GM21825 (cell line): ENCODE data around the gene FAM89B.
A peak's percentile ranks its signal among the peaks of the same experiment; 100 is the strongest.

ENCODE experiments used
- ATAC-seq: cut with Tn5 transposase; IDR thresholded peaks from one replicate; pipeline ENCODE4 v1.9.1; 2021; ENCODE audit warnings: mild to moderate bottlenecking, moderate library complexity; ENCODE audit not compliant: unreplicated experiment

The FAM89B gene

DNA sequence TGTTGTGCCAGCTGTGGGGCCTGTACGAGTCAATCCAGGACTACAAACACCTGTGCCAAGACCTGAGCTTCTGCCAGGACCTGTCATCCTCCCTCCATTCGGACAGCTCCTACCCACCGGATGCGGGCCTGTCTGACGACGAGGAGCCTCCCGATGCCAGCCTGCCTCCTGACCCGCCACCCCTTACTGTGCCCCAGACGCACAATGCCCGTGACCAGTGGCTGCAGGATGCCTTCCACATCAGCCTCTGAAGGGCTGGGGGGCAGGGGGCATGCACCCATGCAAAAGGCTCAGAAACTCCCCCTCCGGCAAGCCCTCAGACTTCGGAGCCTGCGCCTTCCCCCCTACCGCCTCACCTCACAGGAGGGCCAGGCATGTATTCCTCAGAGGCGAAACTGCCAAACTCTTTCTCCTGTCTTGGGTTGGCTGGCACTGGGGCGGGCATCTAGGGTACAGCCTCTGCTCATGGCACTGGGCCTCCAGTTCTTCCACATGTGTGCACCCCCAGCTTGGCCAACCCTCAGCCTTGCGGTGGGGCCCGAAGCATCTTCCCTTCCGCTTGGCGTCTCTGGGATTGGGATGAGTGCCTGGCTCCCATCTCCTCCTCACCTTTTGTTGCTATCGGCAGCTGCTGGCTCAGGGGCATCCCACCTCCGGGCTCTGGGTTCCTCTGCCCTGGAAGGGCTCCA lies 1.2 kb downstream of the FAM89B start:
- no peak for ATAC-seq

DNA sequence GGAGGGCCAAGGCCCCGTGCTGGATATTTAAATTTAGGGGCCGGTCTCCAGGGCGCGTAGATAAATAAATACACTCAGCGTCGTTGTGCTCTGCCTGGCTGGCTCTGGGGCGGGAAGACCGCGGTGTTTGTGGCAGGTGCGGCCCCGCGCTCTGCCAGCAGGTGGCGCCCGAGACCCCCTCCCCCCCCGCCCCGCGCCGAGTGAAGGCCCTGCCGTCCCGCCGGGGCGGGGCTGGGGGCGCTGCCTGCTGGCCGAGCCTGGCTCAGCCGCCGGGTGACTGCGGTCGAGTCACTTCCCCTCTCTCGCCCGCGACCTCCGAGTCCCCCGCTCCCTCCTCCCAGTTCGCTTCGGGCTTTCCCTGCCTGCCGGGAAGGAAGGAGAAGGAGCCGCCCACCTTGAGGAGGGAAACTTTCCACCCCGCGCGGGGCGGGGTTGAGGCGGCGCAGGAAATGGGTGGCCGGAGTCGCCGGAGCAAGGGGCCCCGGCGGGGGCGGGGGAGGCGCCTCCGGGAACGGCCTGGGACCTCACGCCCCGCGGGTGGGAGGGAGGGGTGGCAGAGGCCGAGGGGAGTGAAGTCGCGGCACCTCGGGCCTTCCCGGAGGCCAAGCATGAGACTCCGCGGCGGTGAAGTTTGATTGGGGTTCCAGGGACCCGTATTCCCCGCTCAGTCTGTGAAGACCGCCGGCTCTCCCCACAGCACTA lies 1.9 kb downstream of the FAM89B start:
- peak; percentile 31 for ATAC-seq

DNA sequence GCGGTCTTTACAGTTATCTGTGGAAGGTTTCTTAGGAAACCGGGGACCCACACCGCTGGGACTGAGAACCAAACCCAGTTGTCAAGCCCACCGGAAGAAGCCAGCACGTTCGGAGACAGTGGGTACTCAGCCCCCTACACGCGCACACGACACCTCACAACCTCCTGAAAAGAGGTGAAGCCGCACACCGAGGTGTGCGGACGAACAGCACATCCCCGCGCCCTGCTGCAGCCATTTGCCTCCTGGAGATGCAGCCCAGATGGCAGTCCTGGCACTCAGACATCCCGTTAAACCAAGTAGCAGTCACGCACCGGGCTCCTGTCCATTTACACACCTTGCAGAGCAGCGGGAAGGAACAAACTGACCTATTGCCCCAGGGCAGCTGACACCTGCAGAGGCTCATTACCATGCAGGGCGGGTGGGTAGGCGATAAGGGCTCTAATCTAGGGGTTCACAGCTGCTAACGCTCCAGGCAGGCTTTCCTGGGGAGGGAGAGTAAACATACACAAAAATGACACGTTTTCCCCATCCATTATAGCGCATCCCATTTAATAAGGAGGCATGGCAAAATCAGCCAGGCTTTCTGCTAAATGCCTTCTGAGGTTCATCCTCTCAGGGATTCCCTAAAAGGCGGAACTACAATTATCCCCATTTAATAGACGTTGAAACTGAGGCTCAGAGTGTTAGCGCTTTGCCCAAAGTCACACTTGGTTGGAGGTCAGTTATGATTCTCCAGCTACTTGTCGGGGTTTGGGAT lies 2.7 kb downstream of the FAM89B start:
- no peak for ATAC-seq

- no peak for ATAC-seq
Observed at GRCh38 chr11:65575568-65576231, 3.4 kb downstream of the FAM89B start, which contains the start of gene EHBP1L1. Gene EHBP1L1 (plus strand): TSS chr11:65576053. CDS start chr11:65576303, 250 bp downstream.

- no peak for ATAC-seq
Observed at GRCh38 chr11:65576232-65576866, 4.0 kb downstream of the FAM89B start.

DNA sequence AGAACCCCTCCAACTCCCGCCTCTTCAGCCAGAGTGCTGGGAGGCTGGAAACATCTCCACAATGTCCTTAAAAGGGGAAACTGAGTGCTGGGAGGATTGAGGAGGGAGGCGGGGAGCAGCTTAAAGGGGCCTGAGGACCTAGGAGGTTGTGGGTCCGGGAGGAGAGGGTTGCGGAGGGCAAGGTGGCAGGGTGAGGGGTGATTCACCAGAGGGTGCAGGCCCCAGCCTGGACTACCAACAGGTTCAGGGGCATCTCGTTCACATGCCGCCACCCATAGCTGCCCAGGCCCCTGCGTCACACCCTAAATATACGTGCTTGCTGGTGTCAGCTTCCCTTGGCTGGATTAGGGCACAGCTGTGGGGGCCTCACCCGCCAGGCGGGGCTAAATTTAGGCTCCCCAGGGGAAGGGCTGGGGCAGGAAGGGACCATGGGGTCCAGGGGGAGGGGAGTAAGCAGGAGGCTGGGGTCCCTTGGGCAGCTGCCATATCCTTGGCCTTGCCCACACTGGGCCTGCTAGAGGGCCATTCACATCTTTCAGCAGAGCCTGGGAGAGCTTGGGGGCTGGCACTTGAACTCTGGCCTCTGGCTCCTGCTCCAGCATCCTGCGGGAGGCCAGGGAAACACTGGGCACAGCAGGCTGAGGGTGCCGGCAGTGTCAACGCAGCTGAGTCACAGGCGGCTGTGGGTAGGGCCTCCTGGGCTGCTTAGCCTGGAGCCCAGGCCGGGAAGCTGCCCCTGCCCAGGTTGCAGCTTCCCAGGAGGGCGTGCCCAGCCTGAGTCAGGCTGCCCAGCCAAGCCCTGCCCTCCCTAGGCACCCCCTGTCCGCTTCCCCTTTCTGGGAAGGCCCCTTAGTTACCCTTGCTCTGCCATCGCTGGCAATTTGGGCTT lies 4.8 kb downstream of the FAM89B start:
- no peak for ATAC-seq

GRCh38 chr11:65577756-65578109 lies 5.4 kb downstream of the FAM89B start:
- no peak for ATAC-seq

DNA sequence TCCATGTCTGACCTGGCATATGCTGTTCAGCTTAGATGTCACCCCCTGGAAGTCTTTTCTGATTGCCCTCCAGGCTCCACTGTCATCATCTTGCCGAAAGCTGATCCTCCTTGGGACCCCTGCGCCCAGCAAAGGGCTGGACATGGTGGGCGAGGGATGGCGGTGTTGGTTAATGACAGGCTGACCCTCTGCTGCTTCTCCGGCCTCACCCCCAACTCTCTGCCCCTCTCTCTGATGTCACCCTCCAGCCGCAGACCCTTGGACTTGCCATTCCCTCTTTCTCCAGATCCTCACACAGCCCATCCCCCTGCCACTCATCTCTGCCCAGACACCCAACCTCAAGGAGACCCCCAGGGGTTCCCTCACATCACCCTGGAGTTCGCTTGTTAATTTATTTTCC lies 5.8 kb downstream of the FAM89B start:
- ATAC-seq: no peak

- no peak for ATAC-seq
Observed at GRCh38 chr11:65578667-65579066, 6.3 kb downstream of the FAM89B start.

DNA sequence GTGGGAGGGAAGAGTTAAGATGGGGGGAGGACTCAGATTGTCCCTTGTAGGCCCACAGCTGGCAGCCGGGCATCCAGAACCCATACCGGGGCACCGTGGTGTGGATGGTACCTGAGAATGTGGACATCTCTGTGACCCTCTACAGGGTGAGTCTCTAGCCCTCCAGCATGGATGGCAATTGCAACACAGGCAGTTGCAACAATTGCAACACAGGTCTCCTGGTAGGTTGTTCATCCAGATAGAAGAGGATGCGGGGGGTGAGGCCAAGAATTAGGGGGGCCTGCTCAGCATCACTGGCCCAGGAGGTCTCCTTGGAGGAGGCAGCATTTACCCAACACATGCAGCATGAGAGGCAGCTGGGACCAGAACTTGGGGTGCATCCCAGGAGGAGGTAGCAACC lies 7.0 kb downstream of the FAM89B start:
- no peak for ATAC-seq

- no peak for ATAC-seq
Observed at GRCh38 chr11:65580031-65580692, 7.8 kb downstream of the FAM89B start.

GRCh38 chr11:65580756-65581155 lies 8.4 kb downstream of the FAM89B start:
- no peak for ATAC-seq

DNA sequence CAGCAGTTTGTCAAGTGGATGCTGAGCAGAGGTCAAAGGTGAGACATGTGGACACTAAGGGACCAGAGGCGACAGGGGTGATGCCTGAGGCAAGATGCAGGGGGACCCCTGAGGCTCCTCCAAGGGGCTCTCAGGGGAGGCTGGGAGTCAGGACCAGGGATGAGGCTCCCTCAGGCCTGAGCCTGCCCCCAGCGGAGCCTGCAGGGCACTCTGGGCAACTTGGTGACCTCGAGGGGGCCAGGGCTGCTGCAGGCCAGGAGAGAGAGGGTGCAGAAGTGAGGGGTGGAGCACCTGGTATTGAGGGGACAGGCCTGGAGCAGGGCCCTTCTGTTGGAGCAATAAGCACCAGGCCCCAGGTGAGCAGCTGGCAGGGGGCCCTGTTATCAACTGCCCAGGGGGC lies 9.6 kb downstream of the FAM89B start:
- ATAC-seq: no peak

- no peak for ATAC-seq
Observed at GRCh38 chr11:65583589-65583988, 11.3 kb downstream of the FAM89B start.

DNA sequence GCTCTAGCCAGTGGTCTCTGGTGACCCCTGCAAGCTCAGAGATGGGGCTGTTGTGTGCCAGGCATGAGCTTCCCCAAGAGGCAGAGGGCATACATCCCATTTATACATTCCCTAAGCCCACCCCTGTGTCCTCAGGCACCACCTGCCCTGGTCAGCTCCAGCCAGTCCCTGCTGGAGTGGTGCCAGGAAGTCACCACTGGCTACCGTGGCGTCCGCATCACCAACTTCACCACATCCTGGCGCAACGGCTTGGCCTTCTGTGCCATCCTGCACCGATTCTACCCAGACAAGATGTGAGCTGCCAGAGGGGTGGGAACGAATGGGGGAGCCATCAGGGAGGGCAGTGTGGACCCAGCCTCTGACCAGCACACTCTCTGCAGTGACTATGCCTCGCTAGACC lies 11.8 kb downstream of the FAM89B start:
- no peak for ATAC-seq

- ATAC-seq: no peak
Observed at GRCh38 chr11:65584723-65585171, 12.4 kb downstream of the FAM89B start.

DNA sequence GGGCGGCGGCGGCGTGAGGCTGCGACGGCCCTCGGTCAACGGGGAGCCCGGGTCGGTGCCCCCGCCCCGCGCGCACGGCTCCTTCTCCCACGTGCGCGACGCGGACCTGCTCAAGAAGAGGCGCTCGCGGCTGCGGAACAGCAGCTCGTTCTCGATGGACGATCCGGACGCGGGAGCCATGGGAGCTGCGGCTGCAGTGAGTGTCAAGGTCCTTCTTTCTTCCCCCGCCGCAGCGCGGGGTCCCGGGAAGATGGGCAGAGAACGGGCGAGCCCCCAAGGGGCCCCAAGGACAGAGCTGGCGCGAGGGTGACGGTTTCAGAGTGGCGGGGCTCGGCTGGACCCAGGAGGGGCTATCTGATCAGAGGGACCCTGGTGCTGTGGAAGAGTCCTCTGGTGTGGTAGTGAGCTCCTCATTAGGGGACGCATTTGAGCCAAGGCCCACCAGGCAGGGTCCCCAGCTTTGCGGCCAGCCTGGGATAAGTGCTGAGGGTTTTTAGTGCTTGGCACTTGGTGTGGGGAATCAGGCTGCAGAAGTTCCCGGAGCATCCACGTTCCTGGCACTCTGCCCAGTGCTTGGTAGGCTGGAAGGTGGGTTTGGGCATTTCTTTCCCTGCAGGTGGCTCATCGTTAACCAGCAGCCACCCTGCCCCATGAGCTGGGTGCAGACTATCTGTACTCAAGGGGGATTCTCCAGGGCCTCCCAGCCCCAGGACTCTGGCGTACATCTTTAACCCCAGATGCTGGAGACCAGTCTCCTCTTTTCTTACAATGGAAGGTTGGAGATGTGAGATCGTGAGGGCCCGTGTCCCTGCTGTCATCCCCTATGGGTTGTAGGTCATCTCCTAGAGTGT lies 13.3 kb downstream of the FAM89B start:
- no peak for ATAC-seq

DNA sequence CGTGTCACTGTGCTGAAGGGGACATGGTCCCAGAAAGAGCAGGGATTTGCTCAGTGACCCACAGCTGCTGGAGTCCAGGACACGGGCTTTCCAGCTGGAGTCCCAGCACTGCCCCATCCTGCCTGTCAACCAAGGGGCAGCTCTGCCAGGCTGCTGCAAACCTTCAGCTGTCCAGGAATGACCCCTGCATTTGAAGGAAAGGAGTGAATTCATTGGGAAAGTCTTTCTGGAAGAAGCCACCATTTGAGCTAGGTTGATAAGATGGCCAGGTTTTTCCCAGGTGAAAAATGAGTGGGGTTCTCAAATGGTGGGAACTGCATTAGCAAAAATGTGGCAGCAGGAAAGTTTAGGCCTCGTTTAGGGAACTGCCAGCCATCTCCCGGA lies 13.9 kb downstream of the FAM89B start:
- ATAC-seq: no peak
